ENCODE data around the gene MAST3. TPM values are rescaled to one million over a fixed set of nuclear protein-coding genes. Genes with fewer than 3 reads are reported as not detected.

The MAST3 gene
- total RNA-seq, 4 donors from 2014 or later, result 0.59 to 22.5 (median 3.8) TPM

DNA sequence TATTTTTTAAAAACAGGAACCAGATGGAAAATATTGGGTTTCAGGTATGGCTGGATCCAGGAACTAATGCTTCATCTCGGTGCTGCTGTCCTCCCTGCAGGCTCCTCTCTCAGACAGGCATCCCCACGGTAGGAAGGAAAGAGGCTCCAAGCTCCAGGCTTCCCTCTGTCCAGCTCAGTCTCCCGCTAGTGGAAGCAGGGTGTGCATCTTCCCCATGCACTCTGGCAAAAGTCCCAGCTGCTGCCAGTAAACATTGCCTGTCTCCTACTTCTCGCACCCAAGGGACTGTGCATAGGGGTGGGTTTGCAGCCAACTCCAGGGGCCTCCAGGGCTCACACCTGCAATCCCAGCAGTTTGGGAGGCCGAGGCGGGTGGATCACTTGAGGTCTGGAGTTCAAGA, 40.0 kb upstream of the MAST3 start:
- intact Hi-C loops (cut with DNase I; ENCODE audit: low total_unique reads), result loop anchor here (5.0 kb wide), 1 partner anchor 50 kb away; the partner anchor contains the start of gene ARRDC2
- Histone ChIP-seq H3K9me3 (no peaks in the 10 kb centered on the region), H3K27me3 (no peaks in the 10 kb centered on the region), H3K4me3 (no peak overlapping the region), H3K4me1 (no peaks in the 10 kb centered on the region), H3K27ac (peak overlapping the region; percentile 68 to 83), H3K36me3 (no peaks in the 10 kb centered on the region)
- TF ChIP-seq, protein P1, sequence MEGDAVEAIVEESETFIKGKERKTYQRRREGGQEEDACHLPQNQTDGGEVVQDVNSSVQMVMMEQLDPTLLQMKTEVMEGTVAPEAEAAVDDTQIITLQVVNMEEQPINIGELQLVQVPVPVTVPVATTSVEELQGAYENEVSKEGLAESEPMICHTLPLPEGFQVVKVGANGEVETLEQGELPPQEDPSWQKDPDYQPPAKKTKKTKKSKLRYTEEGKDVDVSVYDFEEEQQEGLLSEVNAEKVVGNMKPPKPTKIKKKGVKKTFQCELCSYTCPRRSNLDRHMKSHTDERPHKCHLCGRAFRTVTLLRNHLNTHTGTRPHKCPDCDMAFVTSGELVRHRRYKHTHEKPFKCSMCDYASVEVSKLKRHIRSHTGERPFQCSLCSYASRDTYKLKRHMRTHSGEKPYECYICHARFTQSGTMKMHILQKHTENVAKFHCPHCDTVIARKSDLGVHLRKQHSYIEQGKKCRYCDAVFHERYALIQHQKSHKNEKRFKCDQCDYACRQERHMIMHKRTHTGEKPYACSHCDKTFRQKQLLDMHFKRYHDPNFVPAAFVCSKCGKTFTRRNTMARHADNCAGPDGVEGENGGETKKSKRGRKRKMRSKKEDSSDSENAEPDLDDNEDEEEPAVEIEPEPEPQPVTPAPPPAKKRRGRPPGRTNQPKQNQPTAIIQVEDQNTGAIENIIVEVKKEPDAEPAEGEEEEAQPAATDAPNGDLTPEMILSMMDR (IDR thresholded peaks at IDR 0.05), result no peak
- TF ChIP-seq POLR2A (IDR thresholded peaks at IDR 0.05), result no peak
- DNase-seq, result peak in 1 of 2 donors; percentile 24

DNA sequence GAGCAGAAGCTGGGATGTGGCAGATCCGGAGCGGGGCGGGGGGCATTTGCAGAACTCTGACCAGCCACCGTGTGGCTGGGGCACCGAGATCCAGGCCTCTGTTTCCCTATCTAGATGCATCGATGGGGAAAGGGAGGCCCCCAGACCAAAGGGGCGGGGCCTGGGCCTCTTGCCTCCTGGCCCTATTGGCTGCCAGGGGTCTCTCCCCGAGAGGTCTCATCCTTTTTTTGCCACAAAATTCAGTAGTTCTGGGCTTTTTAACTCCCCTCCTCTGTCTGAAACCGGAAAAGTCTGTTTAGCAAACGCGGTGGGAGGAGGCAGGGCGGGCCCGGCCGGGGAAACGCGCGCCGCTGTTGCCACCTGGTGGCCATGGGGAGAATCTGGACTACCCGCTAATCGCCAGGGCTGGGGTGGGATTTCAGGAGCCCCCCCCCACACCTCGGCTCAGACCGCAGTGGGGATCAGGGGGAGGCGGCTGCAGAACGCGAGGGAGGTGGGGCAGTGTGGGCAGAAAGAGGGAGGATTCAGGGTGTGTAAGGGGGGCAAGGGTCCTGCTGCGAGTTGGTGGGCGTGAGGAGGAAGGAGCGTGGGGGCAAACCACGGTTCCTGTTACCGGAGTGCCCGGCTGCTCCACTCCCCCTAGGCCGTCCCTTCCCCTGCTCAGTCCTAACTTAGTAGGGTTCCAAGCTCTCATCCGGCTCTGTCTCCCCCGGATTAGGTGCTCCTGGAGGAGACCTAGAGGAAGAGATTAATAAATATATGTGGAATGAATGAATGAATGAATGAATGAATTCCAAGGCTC, 39.2 kb upstream of the MAST3 start:
- Histone ChIP-seq H3K9me3 (no peaks in the 10 kb centered on the region), H3K4me3 (no peak overlapping the region), H3K27me3 (no peaks in the 10 kb centered on the region), H3K27ac (peak overlapping the region; percentile 68 to 83), H3K4me1 (no peaks in the 10 kb centered on the region), H3K36me3 (no peaks in the 10 kb centered on the region)
- DNase-seq, result peak; percentile 53 to 74
- no peak for TF ChIP-seq POLR2A (IDR thresholded peaks at IDR 0.05)
- TF ChIP-seq, protein P1 (IDR thresholded peaks at IDR 0.05), result peak; percentile 93 to 96 (median 96)
- intact Hi-C loops (cut with DNase I; ENCODE audit: low total_unique reads), result loop anchor here (5.0 kb wide), 1 partner anchor 51 kb away; the partner anchor contains the start of gene ARRDC2

DNA sequence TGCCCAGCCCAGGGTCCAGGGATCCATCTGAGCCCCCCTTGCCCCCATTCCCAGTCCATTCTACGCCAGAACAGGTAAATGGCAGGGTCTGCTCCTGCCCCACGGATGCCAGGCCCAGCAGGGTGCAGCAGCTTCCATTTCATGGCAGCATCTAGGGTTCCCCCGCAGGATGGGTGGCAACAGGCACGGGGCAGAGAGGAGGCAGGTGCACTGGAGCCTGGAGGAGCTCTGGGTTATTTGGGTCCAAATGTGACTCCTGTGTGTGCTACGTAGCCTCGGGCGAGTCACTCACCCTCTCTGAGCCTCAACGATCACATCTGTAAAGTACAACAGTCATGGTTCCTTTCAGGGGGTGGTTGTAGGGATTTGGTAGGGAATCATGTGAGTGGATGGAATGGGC, 38.3 kb upstream of the MAST3 start:
- intact Hi-C loops (cut with DNase I; ENCODE audit: low total_unique reads), result loop anchor here (5.0 kb wide), 1 partner anchor 52 kb away; the partner anchor contains the start of gene ARRDC2
- H3K36me3 ChIP-seq, result no peaks in the 10 kb centered on the region
- DNase-seq, result no peak
- H3K4me3 ChIP-seq, result no peak overlapping the region
- TF ChIP-seq POLR2A (IDR thresholded peaks at IDR 0.05), result no peak
- TF ChIP-seq, protein P1 (IDR thresholded peaks at IDR 0.05), result no peak
- no peaks in the 10 kb centered on the region for H3K27me3 ChIP-seq
- no peak overlapping the region for H3K27ac ChIP-seq
- H3K4me1 ChIP-seq, result no peaks in the 10 kb centered on the region
- no peaks in the 10 kb centered on the region for H3K9me3 ChIP-seq

DNA sequence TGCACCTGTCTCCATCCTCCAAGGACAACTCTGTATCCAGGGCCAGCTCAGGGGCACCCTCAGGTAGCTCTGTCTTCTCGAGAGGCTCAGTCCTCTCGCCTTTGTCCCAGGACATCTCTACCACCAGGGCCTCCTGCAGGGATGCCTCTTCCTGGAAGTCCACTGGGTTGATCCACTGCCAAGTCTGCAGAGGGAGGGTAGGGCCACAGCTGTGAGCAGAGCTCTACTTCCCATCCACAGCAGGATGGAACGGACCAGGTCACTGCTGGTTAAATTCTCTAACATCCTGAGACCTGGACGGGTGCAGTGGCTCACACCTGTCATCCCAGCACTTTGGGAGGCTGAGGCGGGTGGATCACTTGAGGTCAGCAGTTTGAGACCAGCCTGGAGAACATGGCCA, 37.7 kb upstream of the MAST3 start:
- no peaks in the 10 kb centered on the region for H3K27me3 ChIP-seq
- H3K4me3 ChIP-seq, result no peak overlapping the region
- intact Hi-C loops (cut with DNase I; ENCODE audit: low total_unique reads), result loop anchor here (5.0 kb wide), 1 partner anchor 53 kb away; the partner anchor contains the start of gene ARRDC2
- H3K36me3 ChIP-seq, result no peaks in the 10 kb centered on the region
- DNase-seq, result no peak
- no peaks in the 10 kb centered on the region for H3K9me3 ChIP-seq
- no peak overlapping the region for H3K27ac ChIP-seq
- TF ChIP-seq, protein P1 (IDR thresholded peaks at IDR 0.05), result no peak
- TF ChIP-seq POLR2A (IDR thresholded peaks at IDR 0.05), result no peak
- H3K4me1 ChIP-seq, result no peaks in the 10 kb centered on the region

DNA sequence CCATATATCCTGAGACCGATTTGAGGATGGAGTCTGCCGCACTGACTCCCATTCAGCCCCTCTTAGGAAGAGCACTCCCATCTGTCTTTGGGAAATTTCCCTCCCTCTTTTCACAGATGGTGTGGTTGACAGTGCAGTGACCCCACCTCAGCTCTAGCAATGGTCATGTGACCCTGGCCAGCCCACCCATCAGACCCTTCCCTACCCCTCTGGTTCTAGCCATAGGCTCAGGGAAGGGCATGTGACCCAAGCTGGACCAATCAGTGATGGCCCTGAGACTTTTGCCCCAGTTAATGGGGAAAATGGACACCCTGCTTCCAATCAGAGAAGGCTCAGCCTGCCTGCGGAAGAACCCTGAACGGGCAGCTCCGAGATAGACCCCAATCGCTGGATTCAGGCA, 37.1 kb upstream of the MAST3 start:
- Histone ChIP-seq H3K27me3 (no peaks in the 10 kb centered on the region), H3K4me1 (no peaks in the 10 kb centered on the region), H3K4me3 (no peak overlapping the region), H3K36me3 (no peaks in the 10 kb centered on the region), H3K9me3 (no peaks in the 10 kb centered on the region), H3K27ac (no peak overlapping the region)
- DNase-seq, result no peak
- intact Hi-C loops (cut with DNase I; ENCODE audit: low total_unique reads), result no loop called here
- TF ChIP-seq, protein P1 (IDR thresholded peaks at IDR 0.05), result no peak
- TF ChIP-seq POLR2A (IDR thresholded peaks at IDR 0.05), result no peak

All from uterus (tissue), 4 donors.